IPS-20b (cell line): ENCODE data around the gene SMCHD1.
A peak's percentile ranks its signal among the peaks of the same experiment; 100 is the strongest.
"Not testable (repeated sequence)": the region's sequence is repeated elsewhere in the genome, so short reads cannot be mapped to it uniquely, and the experiment has no call there.

Experiments used
- H3K27ac ChIP-seq: one replicate; pipeline ENCODE4 v1.5.1; 2013; ENCODE audit warnings: low read length
- H3K27me3 ChIP-seq: 2 replicates; pipeline ENCODE4 v1.6.1; 2013; ENCODE audit warnings: mild to moderate bottlenecking, low read length, inconsistent platforms; ENCODE audit not compliant: insufficient read depth
- H3K36me3 ChIP-seq: 2 replicates; pipeline ENCODE4 v1.6.1; 2013; ENCODE audit warnings: low read depth, mild to moderate bottlenecking, inconsistent platforms, low read length, moderate library complexity; ENCODE audit not compliant: insufficient read depth
- H3K4me1 ChIP-seq: 2 replicates; pipeline ENCODE4 v1.6.1; 2013; ENCODE audit warnings: mild to moderate bottlenecking, control low read depth, inconsistent platforms, low read length, moderate library complexity; ENCODE audit not compliant: insufficient read depth
- H3K4me3 ChIP-seq: 2 replicates; pipeline ENCODE4 v1.5.1; 2013; ENCODE audit warnings: mild to moderate bottlenecking, low read length, inconsistent platforms
- H3K9ac ChIP-seq: 2 replicates; pipeline ENCODE4 v1.6.1; 2013; ENCODE audit warnings: low read depth, mild to moderate bottlenecking, inconsistent platforms, low read length, moderate library complexity
- H3K9me3 ChIP-seq: 2 replicates; pipeline ENCODE4 v1.6.1; 2013; ENCODE audit warnings: mild to moderate bottlenecking, low read depth, low read length, inconsistent platforms; ENCODE audit not compliant: insufficient read depth

Gene SMCHD1

DNA sequence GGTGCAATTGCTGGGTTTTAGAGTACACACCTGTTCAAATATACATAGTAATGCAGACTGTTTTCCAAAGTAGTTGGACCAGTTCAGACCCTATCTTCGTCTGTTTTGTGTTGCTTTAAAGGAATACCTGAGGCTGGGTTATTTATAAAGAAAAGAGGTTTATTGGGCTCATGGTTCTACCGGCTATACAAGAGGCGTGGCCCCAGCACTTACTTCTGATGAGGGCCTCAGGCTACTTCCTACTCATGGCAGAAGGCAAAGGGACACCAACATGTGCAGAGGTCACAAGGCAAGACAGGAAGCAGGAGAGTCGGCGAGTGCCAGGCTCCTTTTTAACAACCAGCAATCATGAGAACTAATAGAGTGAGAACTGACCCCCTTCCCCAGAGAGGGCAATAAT, 169.3 kb downstream of the SMCHD1 start:
- Histone ChIP-seq H3K27ac (no peak overlapping the region), H3K27me3 (no peaks in the 10 kb centered on the region), H3K4me3 (no peak overlapping the region), H3K9me3 (no peaks in the 10 kb centered on the region; the same call in 1 of the 2 replicates), H3K36me3 (no peaks in the 10 kb centered on the region), H3K9ac (no peak overlapping the region), H3K4me1 (no peaks in the 10 kb centered on the region)

DNA sequence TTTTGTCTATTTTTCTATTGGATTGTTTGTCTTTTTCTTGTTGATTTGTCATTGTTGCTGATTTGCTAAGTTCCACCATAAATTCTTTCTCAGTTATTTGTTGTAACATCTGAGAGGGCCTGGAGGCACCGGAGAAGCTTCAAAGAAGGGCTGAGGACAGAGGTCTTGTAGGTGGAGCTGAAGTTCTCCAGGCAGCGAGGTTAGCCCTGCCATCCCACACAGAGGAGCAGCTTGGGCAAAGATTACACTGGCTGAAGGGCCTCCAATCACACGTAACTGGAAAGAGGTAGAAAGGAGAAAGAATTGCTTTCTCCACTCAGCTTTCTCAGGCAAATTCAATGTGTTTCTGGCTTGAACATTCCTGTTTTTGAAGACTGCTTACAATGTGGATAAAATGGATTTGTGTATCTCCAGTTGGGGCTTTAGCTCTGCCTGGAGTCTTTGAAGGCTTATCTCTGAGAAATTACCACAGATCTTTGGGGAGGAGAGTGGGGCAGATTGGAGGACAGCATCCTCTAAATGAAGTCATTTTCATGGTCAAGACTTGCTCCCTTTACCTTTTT, 170.2 kb downstream of the SMCHD1 start:
- H3K27me3 ChIP-seq, result no peaks in the 10 kb centered on the region
- H3K9me3 ChIP-seq, result no peaks in the 10 kb centered on the region; the same call in 1 of the 2 replicates
- no peak overlapping the region for H3K9ac ChIP-seq
- H3K27ac ChIP-seq, result no peak overlapping the region
- H3K36me3 ChIP-seq, result no peaks in the 10 kb centered on the region
- no peak overlapping the region for H3K4me3 ChIP-seq
- H3K4me1 ChIP-seq, result no peaks in the 10 kb centered on the region

DNA sequence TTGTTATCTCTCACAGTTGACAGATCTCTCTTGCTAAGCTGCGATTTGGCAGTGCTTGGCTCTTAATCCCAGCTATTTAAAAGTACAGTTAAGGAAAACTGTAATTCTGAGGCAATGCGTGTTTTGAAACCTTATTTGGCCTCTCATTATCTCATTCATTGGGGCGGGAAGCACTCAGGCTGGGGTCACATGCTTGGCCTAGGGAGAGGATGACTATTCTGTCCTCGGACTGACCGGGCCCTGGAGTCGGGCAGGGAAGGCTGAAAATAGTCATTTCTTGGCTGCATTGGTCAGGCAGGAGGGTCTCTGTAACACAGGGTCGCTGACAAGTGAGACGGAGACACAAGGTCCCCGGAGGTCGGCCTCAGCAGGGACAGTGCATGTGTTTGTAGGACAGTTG, 171.1 kb downstream of the SMCHD1 start:
- Histone ChIP-seq H3K4me1 (no peaks in the 10 kb centered on the region), H3K9me3 (no peaks in the 10 kb centered on the region; the same call in 1 of the 2 replicates), H3K27ac (no peak overlapping the region), H3K4me3 (no peak overlapping the region), H3K27me3 (no peaks in the 10 kb centered on the region), H3K36me3 (no peaks in the 10 kb centered on the region), H3K9ac (no peak overlapping the region)

DNA sequence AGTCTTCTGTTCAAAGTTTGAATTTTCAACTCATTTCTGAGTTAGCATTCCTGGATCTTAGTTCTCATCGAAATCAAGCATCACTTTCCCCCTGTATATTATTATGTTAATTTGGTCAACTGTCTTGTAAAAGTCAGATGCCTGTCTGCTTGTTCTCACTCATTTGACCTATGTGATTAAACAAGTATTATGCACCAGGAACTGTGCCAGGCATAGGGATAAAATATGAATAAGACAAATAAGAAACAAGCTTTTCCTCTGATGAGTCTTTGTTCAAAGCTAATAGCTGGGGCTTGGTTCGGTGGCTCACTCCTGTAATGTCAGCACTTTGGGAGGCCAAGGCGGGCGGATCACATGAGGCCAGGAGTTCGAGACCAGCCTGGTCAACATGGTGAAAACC, 171.5 kb downstream of the SMCHD1 start:
- Histone ChIP-seq H3K4me3 (no peak overlapping the region), H3K27ac (no peak overlapping the region), H3K4me1 (no peaks in the 10 kb centered on the region), H3K9me3 (no peaks in the 10 kb centered on the region; the same call in 1 of the 2 replicates), H3K36me3 (no peaks in the 10 kb centered on the region), H3K27me3 (no peaks in the 10 kb centered on the region), H3K9ac (no peak overlapping the region)

DNA sequence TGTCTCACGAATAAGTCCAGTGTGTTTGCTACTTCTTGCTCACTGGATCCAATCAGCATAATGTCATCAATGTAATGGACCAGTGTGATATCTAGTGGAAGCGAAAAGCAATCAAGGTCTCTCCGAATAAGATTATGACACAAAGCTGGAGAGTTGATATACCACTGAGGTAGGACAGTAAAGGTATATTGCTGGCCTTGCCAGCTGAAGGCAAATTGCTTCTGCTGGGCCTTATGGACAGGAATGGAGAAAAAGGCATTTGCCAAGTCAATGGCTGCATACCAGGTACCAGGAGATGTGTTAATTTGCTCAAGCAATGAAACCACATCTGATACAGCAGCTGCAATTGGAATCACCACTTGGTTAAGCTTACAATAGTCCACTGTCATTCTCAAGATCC, 180.6 kb downstream of the SMCHD1 start:
- not testable (repeated sequence) for H3K9ac ChIP-seq, H3K27me3 ChIP-seq, H3K4me3 ChIP-seq, H3K9me3 ChIP-seq, H3K36me3 ChIP-seq, H3K4me1 ChIP-seq, H3K27ac ChIP-seq

DNA sequence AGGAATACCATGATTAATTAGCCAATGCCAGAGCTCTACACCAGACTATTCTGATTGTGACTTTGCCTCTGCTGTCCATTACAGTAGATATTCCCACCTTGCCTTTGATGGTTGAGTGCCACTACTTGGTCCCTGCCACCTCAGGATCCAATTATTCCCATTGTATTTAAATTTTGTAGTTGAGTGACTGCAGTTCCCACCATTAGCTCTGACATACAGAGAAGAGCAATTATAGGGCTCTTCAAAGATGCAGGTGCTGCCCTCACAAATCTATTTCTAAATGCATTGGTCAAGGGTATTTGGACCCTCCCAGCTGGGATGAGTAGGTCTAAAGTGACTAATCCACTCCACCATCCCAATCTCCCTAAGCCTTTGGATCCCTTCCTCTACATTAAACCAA, 181.8 kb downstream of the SMCHD1 start:
- H3K9ac ChIP-seq, H3K36me3 ChIP-seq, H3K9me3 ChIP-seq, H3K27ac ChIP-seq, H3K4me3 ChIP-seq, H3K4me1 ChIP-seq, H3K27me3 ChIP-seq: not testable (repeated sequence)

DNA sequence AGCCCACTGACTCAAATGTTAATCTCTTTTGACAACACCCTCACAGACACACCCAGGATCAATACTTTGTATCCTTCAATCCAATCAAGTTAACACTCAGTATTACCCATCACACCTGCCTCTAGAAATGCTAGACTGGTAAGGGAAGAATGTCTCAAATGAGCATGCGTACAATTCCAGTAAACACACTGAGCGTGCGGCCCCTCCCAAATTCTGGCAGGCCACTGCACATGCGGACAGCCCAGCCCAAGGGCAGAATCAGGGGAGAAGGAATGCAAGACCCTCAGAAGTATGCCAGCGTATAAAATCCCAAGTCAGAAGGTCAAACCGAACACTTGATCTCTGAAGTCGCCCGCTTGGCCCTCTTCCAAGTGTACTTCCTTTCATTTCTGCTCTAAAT, 183.7 kb downstream of the SMCHD1 start:
- H3K27ac ChIP-seq, result no peak overlapping the region
- peaks cover 4% of the 10 kb centered on the region for H3K27me3 ChIP-seq
- no peaks in the 10 kb centered on the region for H3K9me3 ChIP-seq
- no peak overlapping the region for H3K9ac ChIP-seq
- H3K4me3 ChIP-seq, result no peak overlapping the region
- H3K4me1 ChIP-seq, result no peaks in the 10 kb centered on the region
- no peaks in the 10 kb centered on the region for H3K36me3 ChIP-seq

DNA sequence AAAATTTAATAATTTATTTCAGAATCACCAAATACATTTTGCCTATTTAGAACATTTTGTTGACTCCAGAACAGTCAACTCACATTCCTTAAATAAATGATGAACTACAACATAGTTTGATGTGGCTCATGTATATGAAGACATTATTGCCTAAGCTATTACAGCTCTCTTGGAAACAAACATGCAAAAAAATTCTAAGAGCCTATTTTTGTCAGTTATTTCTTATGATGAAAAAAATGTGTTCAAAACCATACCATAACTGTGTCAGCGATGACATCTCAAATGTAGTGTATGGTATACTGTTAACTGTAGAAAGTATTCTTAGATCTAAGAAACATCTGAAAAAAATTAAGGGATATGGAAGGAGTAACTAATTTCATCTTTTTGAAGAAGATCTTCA, 185.0 kb downstream of the SMCHD1 start:
- no peak overlapping the region for H3K4me3 ChIP-seq
- no peaks in the 10 kb centered on the region for H3K36me3 ChIP-seq
- no peaks in the 10 kb centered on the region for H3K4me1 ChIP-seq
- peaks cover 17% of the 10 kb centered on the region for H3K27me3 ChIP-seq
- H3K9ac ChIP-seq, result no peak overlapping the region
- H3K9me3 ChIP-seq, result no peaks in the 10 kb centered on the region
- no peak overlapping the region for H3K27ac ChIP-seq

DNA sequence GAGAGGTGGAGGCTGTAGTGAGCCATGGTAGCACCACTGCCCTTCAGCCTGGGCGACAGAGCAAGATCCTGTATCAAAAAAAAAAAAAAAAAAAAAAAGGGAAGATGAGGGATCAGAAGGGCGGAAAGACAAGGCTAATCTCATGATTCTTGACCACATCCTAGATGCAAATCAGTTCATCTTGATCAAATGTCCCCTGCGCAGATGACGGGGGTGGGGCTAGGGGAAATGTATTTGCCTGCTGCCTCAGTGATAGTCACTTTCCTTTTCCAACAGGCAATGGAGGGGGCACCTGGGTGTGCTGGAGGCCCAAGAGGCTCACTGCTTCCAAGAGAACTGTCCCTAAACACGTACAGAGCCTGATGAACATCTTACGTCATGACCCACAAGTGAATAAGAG, 187.6 kb downstream of the SMCHD1 start:
- Histone ChIP-seq H3K36me3 (no peaks in the 10 kb centered on the region), H3K9me3 (no peaks in the 10 kb centered on the region), H3K9ac (no peak overlapping the region), H3K4me1 (peaks cover 3% of the 10 kb centered on the region; the same call in 1 of the 2 replicates), H3K27ac (no peak overlapping the region), H3K27me3 (peaks cover 43% of the 10 kb centered on the region), H3K4me3 (no peak overlapping the region)

DNA sequence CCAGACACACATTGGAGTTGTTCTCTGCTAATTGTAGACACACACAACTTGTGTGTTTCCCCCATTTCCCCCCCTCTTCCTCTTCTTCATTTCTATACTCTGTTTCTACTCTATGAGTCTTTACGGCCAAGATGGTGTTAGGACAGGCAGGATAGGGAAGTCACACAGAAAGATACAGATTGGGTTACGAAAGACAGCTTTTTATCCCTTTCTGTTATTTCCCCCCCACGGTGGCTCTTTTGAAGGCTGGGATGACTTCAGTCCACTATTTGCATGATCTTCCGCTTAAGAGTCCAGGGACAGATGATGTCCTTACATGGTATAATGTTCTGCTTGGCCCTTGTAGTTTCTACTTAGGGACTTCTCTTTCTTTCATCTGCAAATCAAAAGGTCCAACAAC, 189.6 kb downstream of the SMCHD1 start:
- H3K36me3 ChIP-seq, result no peaks in the 10 kb centered on the region
- H3K4me3 ChIP-seq, result no peak overlapping the region
- peaks cover 3% of the 10 kb centered on the region; the same call in 1 of the 2 replicates for H3K4me1 ChIP-seq
- no peak overlapping the region for H3K9ac ChIP-seq
- peaks cover 59% of the 10 kb centered on the region for H3K27me3 ChIP-seq
- no peaks in the 10 kb centered on the region for H3K9me3 ChIP-seq
- no peak overlapping the region for H3K27ac ChIP-seq

DNA sequence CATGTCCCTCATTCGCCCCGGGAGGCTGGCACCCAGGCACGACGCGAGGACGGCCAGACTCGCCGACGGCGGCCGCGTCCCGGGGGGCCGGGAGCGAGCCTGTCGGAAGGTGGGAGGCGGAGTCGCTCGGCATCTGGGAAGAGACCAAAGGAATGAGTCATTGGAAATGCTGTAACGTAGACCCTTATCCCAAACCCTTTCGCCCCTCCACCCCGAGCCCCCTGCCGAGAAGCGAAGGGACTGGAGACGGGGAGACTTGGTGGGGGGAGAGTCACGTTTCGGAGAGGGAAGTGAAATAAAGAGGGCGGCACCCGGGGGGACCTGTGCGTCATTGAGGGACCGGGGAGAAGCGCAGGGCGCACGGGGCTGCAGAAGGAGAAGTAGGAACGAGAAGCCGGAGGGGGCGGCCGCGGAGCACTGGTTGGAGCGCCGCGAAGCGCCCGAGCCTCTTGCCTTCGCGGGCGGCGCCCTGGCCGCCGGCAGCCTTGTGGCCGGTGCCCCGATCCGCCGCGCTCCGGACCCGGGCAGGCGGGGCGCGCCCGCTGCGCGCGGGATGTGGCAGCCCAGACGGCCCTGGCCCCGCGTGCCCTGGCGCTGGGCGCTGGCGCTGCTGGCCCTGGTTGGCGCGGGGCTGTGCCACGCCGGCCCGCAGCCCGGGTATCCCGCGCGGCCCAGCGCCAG, 191.2 kb downstream of the SMCHD1 start, which contains the start of gene EMILIN2:
EMILIN2 (plus strand) TSS at position 371 of the 681 bp plus-strand sequence; CDS start at position 554, 183 bp downstream.
- Histone ChIP-seq H3K9ac (peak within 1 kb of the TSS; percentile 48; the same call in 1 of the 2 replicates), H3K4me1 (peaks cover 3% of the 10 kb centered on the region; the same call in 1 of the 2 replicates), H3K36me3 (no peaks in the 10 kb centered on the region), H3K27me3 (peaks cover 59% of the 10 kb centered on the region), H3K27ac (no peak within 1 kb of the TSS), H3K4me3 (peak within 1 kb of the TSS; percentile 78), H3K9me3 (no peaks in the 10 kb centered on the region)
